GM12878 (cell line): ENCODE results near the gene ETS1. TPM values are rescaled to one million over a fixed set of nuclear protein-coding genes. Genes with fewer than 3 reads are reported as not detected.
A peak's percentile ranks its signal among the peaks of the same experiment; 100 is the strongest.

Experiments
- ATAC-seq: fragments of 200-7000 bp; cut with Tn5 transposase; 3 replicates; pipeline ENCODE4 v1.9.1; 2020; ENCODE audit warnings: mild to moderate bottlenecking, moderate library complexity
- BruUV-seq: library from RNA; stranded (reverse); fragments of 400-500 nt; replicated peaks from 2 replicates; lab custom pipeline; 2021; lab: Mats Ljungman, UMichigan
- CTCF ChIA-PET: fragments of 300-600 bp; sonication (Branson Sonifier 250); formaldehyde crosslinking; extraction: SDS; loops from one replicate; lab custom pipeline; 2021; ENCODE audit warnings: inconsistent platforms; lab: Yijun Ruan, JAX
- POLR2A ChIA-PET: fragments of 350-600 bp; formaldehyde crosslinking; extraction: SDS; loops from one replicate; lab custom pipeline; 2021; ENCODE audit warnings: inconsistent platforms; lab: Charles Lee
- RAD21 ChIA-PET: fragments of 300-600 bp; sonication (Branson Sonifier 250); formaldehyde crosslinking; loops from one replicate; lab custom pipeline; 2023; ENCODE audit warnings: antibody characterized with exemption; ENCODE audit not compliant: unreplicated experiment; lab: Charles Lee
- SMC1A ChIA-PET: fragments of 300-600 bp; sonication (Branson Sonifier 250); formaldehyde crosslinking; loops from one replicate; lab custom pipeline; 2023; ENCODE audit not compliant: unreplicated experiment, uncharacterized antibody; lab: Charles Lee
- DNase-seq: peaks from one replicate; pipeline ENCODE4 v3.0.0-alpha.2; 2011; ENCODE audit warnings: low read depth, low spot score
- FAIRE-seq: peaks from 3 replicates; lab custom pipeline; 2011; peaks lifted over from hg19 to GRCh38; lab: Jason Lieb, UNC
- H2AFZ ChIP-seq: 2 replicates; pipeline ENCODE4 v1.6.0; 2011; ENCODE audit warnings: low read depth, low read length, control low read depth; ENCODE audit not compliant: control insufficient read depth
- H3K27ac ChIP-seq: 2 replicates; pipeline ENCODE4 v1.5.1; 2011; ENCODE audit warnings: control low read depth; ENCODE audit not compliant: control insufficient read depth, insufficient read depth
- H3K27me3 ChIP-seq, 2 experiments: replicated peaks in 1 of 2; 2 replicates each; pipeline versions ENCODE4 v1.6.0 to v1.6.1; 2011; ENCODE audit warnings: low read length in 1 of 2; ENCODE audit not compliant: control insufficient read depth in 2 of 2, insufficient read depth in 2 of 2
- H3K36me3 ChIP-seq, 2 experiments: 2 replicates each; pipeline ENCODE4 v1.5.1; 2011; ENCODE audit warnings: low read length in 1 of 2; ENCODE audit not compliant: control insufficient read depth in 2 of 2, insufficient read depth in 2 of 2
- H3K4me1 ChIP-seq: 2 replicates; pipeline ENCODE4 v1.6.1; 2011; ENCODE audit warnings: mild to moderate bottlenecking, low read length, moderate library complexity, mixed read lengths; ENCODE audit not compliant: control insufficient read depth, insufficient read depth
- H3K4me2 ChIP-seq: 2 replicates; pipeline ENCODE4 v1.6.0; 2011; ENCODE audit warnings: control low read depth; ENCODE audit not compliant: control insufficient read depth, insufficient read depth
- H3K4me3 ChIP-seq: fragments of 200-600 bp; sonication (generic); 2 replicates; pipeline ENCODE4 v1.5.1; 2016
- H3K79me2 ChIP-seq: 2 replicates; pipeline ENCODE4 v1.6.0; 2011; ENCODE audit warnings: low read length; ENCODE audit not compliant: control insufficient read depth, insufficient read depth
- H3K9ac ChIP-seq: 2 replicates; pipeline ENCODE4 v1.8.0; 2011; ENCODE audit warnings: low read length, control low read depth, mixed read lengths; ENCODE audit not compliant: control insufficient read depth, insufficient read depth
- H3K9me3 ChIP-seq: replicated peaks from 3 replicates; pipeline ENCODE4 v1.5.1; 2011; ENCODE audit warnings: mild to moderate bottlenecking, low read length; ENCODE audit not compliant: control insufficient read depth, insufficient read depth
- H4K20me1 ChIP-seq: 2 replicates; pipeline ENCODE4 v1.6.0; 2011; ENCODE audit not compliant: control insufficient read depth, insufficient read depth
- CREM ChIP-seq: IDR thresholded peaks from 2 replicates; pipeline ENCODE4 v1.6.1; 2014; ENCODE audit warnings: antibody characterized with exemption, low read depth
- HDGF ChIP-seq: fragments of 450-650 bp; IDR thresholded peaks from 2 replicates; pipeline ENCODE4 v1.6.1; 2016; ENCODE audit warnings: antibody characterized with exemption
- MTA2 ChIP-seq: fragments of 450-650 bp; IDR thresholded peaks from 2 replicates; pipeline ENCODE4 v1.6.1; 2016; ENCODE audit warnings: low read depth, mild to moderate bottlenecking, moderate library complexity
- POLR2AphosphoS5 ChIP-seq: IDR thresholded peaks from 2 replicates; pipeline ENCODE4 v1.6.1; 2011; ENCODE audit warnings: mild to moderate bottlenecking, low read length, inconsistent platforms
- RBBP5 ChIP-seq: fragments of 200-600 bp; sonication (generic); conservative IDR thresholded peaks from 2 replicates; pipeline ENCODE4 v1.6.1; 2016
- RFX5 ChIP-seq: IDR thresholded peaks from 2 replicates; pipeline ENCODE4 v1.6.1; 2011; ENCODE audit warnings: low read depth, low read length, improper control_type of control experiment
- SMAD1 ChIP-seq: fragments of 450-650 bp; IDR thresholded peaks from 2 replicates; pipeline ENCODE4 v1.6.1; 2018; ENCODE audit warnings: mild to moderate bottlenecking, low read depth; ENCODE audit not compliant: partially characterized antibody
- ZNF207 ChIP-seq: fragments of 450-650 bp; IDR thresholded peaks from 2 replicates; pipeline ENCODE4 v1.6.1; 2014; ENCODE audit warnings: antibody characterized with exemption, mild to moderate bottlenecking, borderline replicate concordance
- WGBS: methylation state at CpG from one replicate; pipeline ENCODE4 v1.1.6; 2016; ENCODE audit warnings: low lambda C conversion rate; ENCODE audit not compliant: insufficient replicate concordance, insufficient coverage; ENCODE audit errors: missing lambda C conversion rate; 5-methylcytosine and 5-hydroxymethylcytosine counted together
- in situ Hi-C: fragments of 300-500 bp; cut with MboI; formaldehyde crosslinking; loops from 9 replicates; pipeline ENCODE4 v1.14.3; 2018; ENCODE audit warnings: mixed read lengths
- intact Hi-C: fragments of 100-400 bp; cut with micrococcal nuclease; formaldehyde crosslinking; loops from one replicate; pipeline ENCODE4 v1.14.2; 2022; ENCODE audit not compliant: unreplicated experiment
- polyA plus RNA-seq, 11 experiments: library from polyadenylated mRNA; depleted of rRNA in 4 of 11; unstranded in 6 of 11; stranded (reverse) in 5 of 11; fragments of >200 nt; fragmentation: Nextera tagmentation in 4 of 11; fragmentation: Illumina TruSeq in 1 of 11; extraction: Ambion mirVana in 4 of 11; extraction: Trizol in 1 of 11; gene quantifications; 1 replicate in 1 of 11; 2 replicates in 10 of 11; pipeline versions ENCODE4 v1.2.1 to v1.2.3, GENCODE V29; 2011 to 2016; ENCODE audit warnings: inconsistent platforms in 2 of 11, missing spikeins in 2 of 11, low read depth in 1 of 11
- total RNA-seq, 4 experiments: library from RNA; depleted of rRNA in 3 of 4; stranded (reverse); fragments of >200 nt in 3 of 4; fragmentation: Illumina TruSeq in 1 of 4; extraction: Trizol in 1 of 4; gene quantifications; 2 replicates each; pipeline versions ENCODE4 v1.2.1 to v1.2.3, GENCODE V29; 2013 to 2021
- TF ChIP-seq, protein P1 (sequence below): fragments of 450-650 bp; IDR thresholded peaks from 2 replicates; pipeline ENCODE4 v1.6.1; 2014; ENCODE audit warnings: mild to moderate bottlenecking
- TF ChIP-seq, protein P2 (sequence below): IDR thresholded peaks from 2 replicates; pipeline ENCODE4 v1.6.1; 2012; ENCODE audit warnings: improper control_type of control experiment, low read depth, low read length; ENCODE audit not compliant: insufficient replicate concordance

The ETS1 gene
- total and polyA plus RNA-seq, 10 of the 15 experiments (the other 5 are each of a cell fraction or from before 2014, with no cell fraction given): 12.5 to 112 (median 55.5) TPM

DNA sequence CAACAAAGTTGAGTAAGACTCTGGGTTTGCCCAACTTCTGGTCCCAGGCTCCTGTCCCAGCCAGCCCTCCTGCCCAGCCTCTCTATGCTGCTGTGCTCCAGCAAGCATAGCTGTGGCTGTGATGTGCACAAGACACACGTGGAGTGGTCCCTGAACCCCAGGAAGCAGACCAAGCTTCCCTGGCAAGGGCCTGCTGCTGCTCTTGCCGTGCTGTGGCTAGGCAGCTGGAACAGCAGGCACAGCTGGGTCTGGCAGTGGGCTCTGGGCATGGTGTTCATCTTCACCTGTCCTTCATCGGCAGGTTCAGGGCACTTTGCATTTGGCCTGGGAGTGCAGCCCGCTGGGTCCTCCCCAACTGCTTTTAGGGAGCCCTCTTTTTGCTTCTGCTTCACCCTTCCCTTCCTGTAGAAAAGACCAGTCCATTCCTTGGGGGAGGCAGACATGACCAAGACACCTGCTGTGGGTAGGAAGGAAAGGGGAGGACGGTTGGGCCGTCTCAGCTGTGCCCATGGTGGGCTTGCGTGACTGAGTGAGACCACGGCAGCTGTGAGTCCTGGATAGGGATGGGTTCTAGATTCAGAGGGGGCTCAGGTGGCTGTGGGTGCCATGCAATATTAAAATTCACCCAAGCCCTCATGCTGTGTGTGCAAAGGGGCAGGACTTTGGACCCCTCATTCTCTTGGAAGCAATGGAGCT is 26.1 kb upstream of the ETS1 start (continued):
- TF ChIP-seq, protein P1, sequence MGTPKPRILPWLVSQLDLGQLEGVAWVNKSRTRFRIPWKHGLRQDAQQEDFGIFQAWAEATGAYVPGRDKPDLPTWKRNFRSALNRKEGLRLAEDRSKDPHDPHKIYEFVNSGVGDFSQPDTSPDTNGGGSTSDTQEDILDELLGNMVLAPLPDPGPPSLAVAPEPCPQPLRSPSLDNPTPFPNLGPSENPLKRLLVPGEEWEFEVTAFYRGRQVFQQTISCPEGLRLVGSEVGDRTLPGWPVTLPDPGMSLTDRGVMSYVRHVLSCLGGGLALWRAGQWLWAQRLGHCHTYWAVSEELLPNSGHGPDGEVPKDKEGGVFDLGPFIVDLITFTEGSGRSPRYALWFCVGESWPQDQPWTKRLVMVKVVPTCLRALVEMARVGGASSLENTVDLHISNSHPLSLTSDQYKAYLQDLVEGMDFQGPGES: no peak
- TF ChIP-seq RBBP5 (no peak), ZNF207 (no peak)

DNA sequence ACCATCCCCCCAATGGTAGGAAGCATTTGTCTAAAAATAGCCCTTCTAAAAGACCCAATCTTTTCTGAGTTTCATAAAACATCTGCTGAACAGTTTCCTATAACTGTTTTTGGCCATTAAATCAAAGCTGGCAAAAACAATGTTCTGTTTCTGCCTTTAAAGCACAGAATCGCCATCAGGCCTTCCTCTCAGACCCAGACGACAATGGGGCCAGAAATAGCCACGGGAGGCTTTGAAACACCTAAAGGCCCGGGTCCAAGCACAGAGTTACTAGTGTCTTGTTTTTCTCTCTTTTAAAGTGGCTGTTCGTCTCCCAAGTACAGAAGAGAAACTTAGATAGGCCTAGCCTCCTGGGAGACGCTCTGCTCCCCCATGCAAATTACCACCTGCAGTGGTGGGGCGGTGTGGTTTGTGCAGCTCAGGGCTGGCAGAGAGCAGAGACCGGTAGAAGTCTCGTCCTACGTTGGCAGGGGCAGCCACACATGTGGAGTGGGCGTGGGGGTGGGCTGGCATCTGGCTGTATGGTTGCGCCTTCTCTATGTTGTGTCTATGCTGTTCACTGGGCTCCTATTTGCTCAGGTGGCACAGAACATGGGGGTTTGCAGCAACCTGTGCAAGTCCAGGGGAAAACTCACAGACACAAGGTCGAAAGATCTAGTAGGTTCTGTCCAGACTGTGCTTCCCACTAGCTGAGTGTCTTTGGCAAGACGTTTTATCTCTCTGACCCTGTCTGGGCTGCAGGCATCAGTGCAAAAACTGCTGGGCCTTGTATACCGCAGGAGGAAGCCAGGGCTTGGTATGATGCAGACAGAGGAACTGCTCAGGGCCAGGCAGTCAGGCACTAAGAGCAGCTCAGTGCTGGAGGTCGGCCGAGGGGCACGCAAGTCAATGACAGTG is 23.6 kb upstream of the ETS1 start:
- Histone ChIP-seq H3K79me2 (no peaks in the 10 kb centered on the region), H3K4me1 (peaks cover 36% of the 10 kb centered on the region), H2AFZ (peak overlapping the region; percentile 58), H4K20me1 (no peaks in the 10 kb centered on the region), H3K9me3 (no peaks in the 10 kb centered on the region), H3K4me3 (peak overlapping the region; percentile 55), H3K9ac (peak overlapping the region; percentile 76), H3K36me3 (no peaks in the 10 kb centered on the region), H3K27me3 (no peaks in the 10 kb centered on the region), H3K27ac (peak overlapping the region; percentile 98), H3K4me2 (peak overlapping the region; percentile 95)
- in situ Hi-C loops: no loop called here
- ChIA-PET RAD21 (interaction anchor here (0.6 to 13.8 kb wide), 19 partner anchors 12 to 512 kb away, joined by 3 to 273 read pairs (median 5); no protein-coding TSS in a partner anchor), CTCF (interaction anchor here (0.6 to 18.0 kb wide), 12 partner anchors 15 to 453 kb away, joined by 3 to 444 read pairs (median 4); no protein-coding TSS in a partner anchor), SMC1A (interaction anchor here (0.7 to 23.9 kb wide), 23 partner anchors 14 to 322 kb away, joined by 3 to 596 read pairs (median 4); no protein-coding TSS in a partner anchor), POLR2A (interaction anchor here (0.6 to 9.5 kb wide), 10 partner anchors 12 to 126 kb away, joined by 3 to 83 read pairs (median 4); no protein-coding TSS in a partner anchor)
- peak; percentile 13 for FAIRE-seq
- intact Hi-C loops: loop anchor here (1.0 to 5.0 kb wide), 5 partner anchors 13 to 319 kb away; no protein-coding TSS in a partner anchor
- peak; percentile 93 for DNase-seq
- peak; percentile 97 for ATAC-seq
- BruUV-seq: TSS peak; percentile 60
- WGBS: under 1% methylated on average over 18 of the region's 18 CpGs
- TF ChIP-seq SMAD1 (peak; percentile 29), POLR2AphosphoS5 (peak; percentile 78), CREM (peak; percentile 67; the same call in 1 of the 2 replicates), RBBP5 (0 out of 2 replicates have a peak, but pooled peaks have one; percentile 74), HDGF (peak; percentile 92; the same call in 1 of the 2 replicates), RFX5 (no peak), MTA2 (peak; percentile 70)
- TF ChIP-seq, protein P2, sequence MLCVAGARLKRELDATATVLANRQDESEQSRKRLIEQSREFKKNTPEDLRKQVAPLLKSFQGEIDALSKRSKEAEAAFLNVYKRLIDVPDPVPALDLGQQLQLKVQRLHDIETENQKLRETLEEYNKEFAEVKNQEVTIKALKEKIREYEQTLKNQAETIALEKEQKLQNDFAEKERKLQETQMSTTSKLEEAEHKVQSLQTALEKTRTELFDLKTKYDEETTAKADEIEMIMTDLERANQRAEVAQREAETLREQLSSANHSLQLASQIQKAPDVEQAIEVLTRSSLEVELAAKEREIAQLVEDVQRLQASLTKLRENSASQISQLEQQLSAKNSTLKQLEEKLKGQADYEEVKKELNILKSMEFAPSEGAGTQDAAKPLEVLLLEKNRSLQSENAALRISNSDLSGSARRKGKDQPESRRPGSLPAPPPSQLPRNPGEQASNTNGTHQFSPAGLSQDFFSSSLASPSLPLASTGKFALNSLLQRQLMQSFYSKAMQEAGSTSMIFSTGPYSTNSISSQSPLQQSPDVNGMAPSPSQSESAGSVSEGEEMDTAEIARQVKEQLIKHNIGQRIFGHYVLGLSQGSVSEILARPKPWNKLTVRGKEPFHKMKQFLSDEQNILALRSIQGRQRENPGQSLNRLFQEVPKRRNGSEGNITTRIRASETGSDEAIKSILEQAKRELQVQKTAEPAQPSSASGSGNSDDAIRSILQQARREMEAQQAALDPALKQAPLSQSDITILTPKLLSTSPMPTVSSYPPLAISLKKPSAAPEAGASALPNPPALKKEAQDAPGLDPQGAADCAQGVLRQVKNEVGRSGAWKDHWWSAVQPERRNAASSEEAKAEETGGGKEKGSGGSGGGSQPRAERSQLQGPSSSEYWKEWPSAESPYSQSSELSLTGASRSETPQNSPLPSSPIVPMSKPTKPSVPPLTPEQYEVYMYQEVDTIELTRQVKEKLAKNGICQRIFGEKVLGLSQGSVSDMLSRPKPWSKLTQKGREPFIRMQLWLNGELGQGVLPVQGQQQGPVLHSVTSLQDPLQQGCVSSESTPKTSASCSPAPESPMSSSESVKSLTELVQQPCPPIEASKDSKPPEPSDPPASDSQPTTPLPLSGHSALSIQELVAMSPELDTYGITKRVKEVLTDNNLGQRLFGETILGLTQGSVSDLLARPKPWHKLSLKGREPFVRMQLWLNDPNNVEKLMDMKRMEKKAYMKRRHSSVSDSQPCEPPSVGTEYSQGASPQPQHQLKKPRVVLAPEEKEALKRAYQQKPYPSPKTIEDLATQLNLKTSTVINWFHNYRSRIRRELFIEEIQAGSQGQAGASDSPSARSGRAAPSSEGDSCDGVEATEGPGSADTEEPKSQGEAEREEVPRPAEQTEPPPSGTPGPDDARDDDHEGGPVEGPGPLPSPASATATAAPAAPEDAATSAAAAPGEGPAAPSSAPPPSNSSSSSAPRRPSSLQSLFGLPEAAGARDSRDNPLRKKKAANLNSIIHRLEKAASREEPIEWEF: peak; percentile 52
